GM12878 (cell line): ENCODE results near the gene GPR61. TPM values are rescaled to one million over a fixed set of nuclear protein-coding genes. Genes with fewer than 3 reads are reported as not detected.

Source experiments
- EGR1 ChIP-seq, 2 experiments: IDR thresholded peaks; 1 replicate in 1 of 2; 2 replicates in 1 of 2; pipeline ENCODE4 v1.6.1; 2011 to 2012; ENCODE audit warnings: low read depth in 2 of 2, low read length in 2 of 2, borderline replicate concordance in 1 of 2, mild to moderate bottlenecking in 1 of 2, moderate library complexity in 1 of 2
- FOXK2 ChIP-seq: fragments of 450-650 bp; IDR thresholded peaks from 2 replicates; pipeline ENCODE4 v1.6.1; 2017; ENCODE audit warnings: mild to moderate bottlenecking, moderate library complexity
- IKZF1 ChIP-seq: fragments of 450-650 bp; conservative IDR thresholded peaks from 2 replicates; pipeline ENCODE4 v1.6.1; 2017; ENCODE audit warnings: antibody characterized with exemption, mild to moderate bottlenecking
- IRF3 ChIP-seq: fragments of 450-650 bp; IDR thresholded peaks from 2 replicates; pipeline ENCODE4 v1.6.1; 2014; ENCODE audit warnings: mild to moderate bottlenecking
- IRF5 ChIP-seq: fragments of 450-650 bp; IDR thresholded peaks from 2 replicates; pipeline ENCODE4 v1.6.1; 2017; ENCODE audit warnings: borderline replicate concordance
- MTA2 ChIP-seq: fragments of 450-650 bp; IDR thresholded peaks from 2 replicates; pipeline ENCODE4 v1.6.1; 2016; ENCODE audit warnings: low read depth, mild to moderate bottlenecking, moderate library complexity
- POLR2AphosphoS2 ChIP-seq: IDR thresholded peaks from 2 replicates; pipeline ENCODE4 v1.6.1; 2011; ENCODE audit warnings: low read depth, mild to moderate bottlenecking, low read length, improper control_type of control experiment, moderate library complexity
- RCOR1 ChIP-seq: conservative IDR thresholded peaks from 2 replicates; pipeline ENCODE4 v1.6.1; 2012; ENCODE audit warnings: low read depth, low read length, improper control_type of control experiment
- RELB ChIP-seq: fragments of 450-650 bp; IDR thresholded peaks from 2 replicates; pipeline ENCODE4 v1.6.1; 2017; ENCODE audit warnings: low read depth, mild to moderate bottlenecking, moderate library complexity
- SIN3A ChIP-seq: IDR thresholded peaks from 2 replicates; pipeline ENCODE4 v1.6.1; 2012; ENCODE audit warnings: low read depth, low read length, improper control_type of control experiment
- SREBF2 ChIP-seq: IDR thresholded peaks from 2 replicates; pipeline ENCODE4 v1.6.1; 2012; ENCODE audit warnings: mild to moderate bottlenecking, low read length
- SRF ChIP-seq, 2 experiments: IDR thresholded peaks; 2 replicates each; pipeline ENCODE4 v1.6.1; 2011; ENCODE audit warnings: low read depth in 2 of 2, low read length in 2 of 2, mild to moderate bottlenecking in 1 of 2, moderate library complexity in 1 of 2
- ZBED1 ChIP-seq: IDR thresholded peaks from 2 replicates; pipeline ENCODE4 v1.6.1; 2016; ENCODE audit warnings: borderline replicate concordance
- ZBTB11 ChIP-seq: fragments of 450-650 bp; formaldehyde crosslinking; IDR thresholded peaks from 2 replicates; pipeline ENCODE4 v1.5.0; 2022; ENCODE audit warnings: mild to moderate bottlenecking, missing genetic modification characterization
- ZBTB40 ChIP-seq: fragments of 450-650 bp; IDR thresholded peaks from 2 replicates; pipeline ENCODE4 v1.6.1; 2016; ENCODE audit warnings: mild to moderate bottlenecking, moderate library complexity, borderline replicate concordance
- polyA plus RNA-seq, 11 experiments: library from polyadenylated mRNA; depleted of rRNA in 4 of 11; unstranded in 6 of 11; stranded (reverse) in 5 of 11; fragments of >200 nt; fragmentation: Nextera tagmentation in 4 of 11; fragmentation: Illumina TruSeq in 1 of 11; extraction: Ambion mirVana in 4 of 11; extraction: Trizol in 1 of 11; gene quantifications; 1 replicate in 1 of 11; 2 replicates in 10 of 11; pipeline versions ENCODE4 v1.2.1 to v1.2.3, GENCODE V29; 2011 to 2016; ENCODE audit warnings: inconsistent platforms in 2 of 11, missing spikeins in 2 of 11, low read depth in 1 of 11
- total RNA-seq, 4 experiments: library from RNA; depleted of rRNA in 3 of 4; stranded (reverse); fragments of >200 nt in 3 of 4; fragmentation: Illumina TruSeq in 1 of 4; extraction: Trizol in 1 of 4; gene quantifications; 2 replicates each; pipeline versions ENCODE4 v1.2.1 to v1.2.3, GENCODE V29; 2013 to 2021

The GPR61 gene
- total and polyA plus RNA-seq, 10 of the 15 experiments (the other 5 are each of a cell fraction or from before 2014, with no cell fraction given), result 0.19 to 1.1 (median 0.35) TPM; not detected in 2

GRCh38 chr1:109532365-109533136 is 7.1 kb upstream of the GPR61 start (continued):
- TF ChIP-seq IRF3 (no peak), ZBTB40 (no peak), SRF (IDR thresholded peaks at IDR 0.05; ENCODE audit: low read depth in 2 of 2, low read length in 2 of 2) (no peak), ZBED1 (no peak), RCOR1 (no peak), SIN3A (no peak), MTA2 (peak; percentile 43; the same call in 1 of the 2 replicates), FOXK2 (no peak), SREBF2 (no peak), EGR1 (IDR thresholded peaks at IDR 0.05; ENCODE audit: borderline replicate concordance in 1 of 2, low read depth in 2 of 2, low read length in 2 of 2) (no peak), IKZF1 (peak; percentile 43), IRF5 (no peak), ZBTB11 (no peak), RELB (no peak), POLR2AphosphoS2 (no peak)
